Muscle layer of colon (tissue), 2 donors: ENCODE data around the gene C10orf95.

Source experiments
- H3K27ac ChIP-seq: one replicate; pipeline ENCODE4 v1.7.0; 2013; ENCODE audit warnings: low read depth, mild to moderate bottlenecking, low read length, moderate library complexity
- H3K27me3 ChIP-seq, 2 donors: one replicate each; pipeline ENCODE4 v1.7.0; 2013; ENCODE audit warnings: low read length in 2 of 2, mild to moderate bottlenecking in 2 of 2; ENCODE audit not compliant: insufficient read depth in 2 of 2, control insufficient read depth in 1 of 2
- H3K36me3 ChIP-seq: one replicate; pipeline ENCODE4 v1.7.0; 2013; ENCODE audit warnings: mild to moderate bottlenecking, low read length; ENCODE audit not compliant: insufficient read depth
- H3K4me1 ChIP-seq: one replicate; pipeline ENCODE4 v1.7.0; 2013; ENCODE audit warnings: mild to moderate bottlenecking, low read length; ENCODE audit not compliant: insufficient read depth
- H3K4me3 ChIP-seq, 2 donors: one replicate each; pipeline ENCODE4 v1.7.0; 2013; ENCODE audit warnings: low read length in 2 of 2, low read depth in 1 of 2, mild to moderate bottlenecking in 1 of 2, moderate library complexity in 1 of 2
- H3K9ac ChIP-seq: one replicate; pipeline ENCODE4 v1.7.0; 2013; ENCODE audit warnings: low read length
- H3K9me3 ChIP-seq: one replicate; pipeline ENCODE4 v1.7.0; 2013; ENCODE audit warnings: mild to moderate bottlenecking, low read length
- donor health status: abdominal sarcoma.
- donor health status: Adenocarcinoma of cecum.

The C10orf95 gene

DNA sequence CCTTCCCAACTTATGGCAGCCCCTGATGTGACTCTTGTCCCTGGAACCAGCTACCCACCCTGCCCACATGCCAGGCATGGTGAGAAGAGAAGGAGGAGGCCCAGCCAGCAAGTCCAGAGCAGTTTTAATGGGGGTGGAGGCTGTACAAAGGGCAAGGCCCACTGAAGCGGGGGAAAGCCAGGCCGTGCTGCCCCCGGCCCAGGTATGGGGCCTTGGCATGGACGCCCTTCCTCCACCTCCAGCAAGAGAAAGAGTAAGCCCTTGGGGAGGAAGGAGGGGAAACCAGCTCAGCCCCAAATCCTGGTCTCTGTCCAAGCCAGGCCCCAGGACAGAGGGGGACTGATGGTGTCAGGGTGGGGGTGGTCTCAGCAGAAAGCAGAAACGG lies 48.8 kb downstream of the C10orf95 start:
- peak overlapping the region; percentile 71 for H3K27ac ChIP-seq
- no peaks in the 10 kb centered on the region for H3K9me3 ChIP-seq
- no peaks in the 10 kb centered on the region for H3K27me3 ChIP-seq
- peaks cover 65% of the 10 kb centered on the region for H3K4me1 ChIP-seq
- peaks cover 60% of the 10 kb centered on the region for H3K36me3 ChIP-seq
- no peak overlapping the region for H3K4me3 ChIP-seq
- peak overlapping the region; percentile 26 for H3K9ac ChIP-seq

DNA sequence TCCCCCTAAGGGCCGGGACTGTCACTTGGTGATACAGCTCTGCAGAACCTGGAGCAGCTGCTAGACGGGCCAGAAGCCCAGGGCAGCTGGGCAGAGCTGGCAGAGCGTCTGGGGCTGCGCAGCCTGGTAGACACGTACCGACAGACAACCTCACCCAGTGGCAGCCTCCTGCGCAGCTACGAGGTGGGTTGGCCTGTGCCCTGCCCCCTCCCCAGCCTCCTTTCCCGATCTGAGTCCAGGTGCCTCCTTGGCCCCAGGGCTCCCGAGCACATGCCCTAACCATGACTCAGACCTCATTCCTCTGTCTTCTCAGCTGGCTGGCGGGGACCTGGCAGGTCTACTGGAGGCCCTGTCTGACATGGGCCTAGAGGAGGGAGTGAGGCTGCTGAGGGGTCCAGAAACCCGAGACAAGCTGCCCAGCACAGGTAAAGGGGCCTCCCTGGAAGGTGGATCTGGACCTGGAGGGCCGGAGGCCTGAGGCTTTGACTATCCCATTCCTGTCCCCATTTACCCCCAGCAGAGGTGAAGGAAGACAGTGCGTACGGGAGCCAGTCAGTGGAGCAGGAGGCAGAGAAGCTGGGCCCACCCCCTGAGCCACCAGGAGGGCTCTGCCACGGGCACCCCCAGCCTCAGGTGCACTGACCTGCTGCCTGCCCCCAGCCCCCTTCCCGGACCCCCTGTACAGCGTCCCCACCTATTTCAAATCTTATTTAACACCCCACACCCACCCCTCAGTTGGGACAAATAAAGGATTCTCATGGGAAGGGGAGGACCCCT lies 49.4 kb downstream of the C10orf95 start:
- Histone ChIP-seq H3K27ac (peak overlapping the region; percentile 71), H3K4me3 (no peak overlapping the region), H3K4me1 (peaks cover 67% of the 10 kb centered on the region), H3K36me3 (peaks cover 64% of the 10 kb centered on the region), H3K9ac (peak overlapping the region; percentile 26), H3K27me3 (no peaks in the 10 kb centered on the region), H3K9me3 (no peaks in the 10 kb centered on the region)

DNA sequence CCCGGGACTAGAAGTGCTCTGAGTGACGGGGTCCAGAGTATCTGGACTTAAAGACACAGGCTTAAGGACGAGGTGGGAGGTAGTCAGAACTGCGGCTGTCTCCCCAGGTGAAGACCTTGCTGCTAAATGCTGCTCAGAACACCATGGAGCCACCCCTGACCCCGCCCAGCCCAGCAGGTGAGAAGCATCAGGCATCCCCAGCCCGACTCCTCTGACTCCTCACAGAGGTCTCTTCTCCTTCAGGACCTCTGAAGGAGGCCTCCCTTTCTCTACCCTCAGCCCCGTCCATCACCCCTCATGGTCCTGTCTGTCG lies 50.0 kb downstream of the C10orf95 start:
- peaks cover 68% of the 10 kb centered on the region for H3K36me3 ChIP-seq

DNA sequence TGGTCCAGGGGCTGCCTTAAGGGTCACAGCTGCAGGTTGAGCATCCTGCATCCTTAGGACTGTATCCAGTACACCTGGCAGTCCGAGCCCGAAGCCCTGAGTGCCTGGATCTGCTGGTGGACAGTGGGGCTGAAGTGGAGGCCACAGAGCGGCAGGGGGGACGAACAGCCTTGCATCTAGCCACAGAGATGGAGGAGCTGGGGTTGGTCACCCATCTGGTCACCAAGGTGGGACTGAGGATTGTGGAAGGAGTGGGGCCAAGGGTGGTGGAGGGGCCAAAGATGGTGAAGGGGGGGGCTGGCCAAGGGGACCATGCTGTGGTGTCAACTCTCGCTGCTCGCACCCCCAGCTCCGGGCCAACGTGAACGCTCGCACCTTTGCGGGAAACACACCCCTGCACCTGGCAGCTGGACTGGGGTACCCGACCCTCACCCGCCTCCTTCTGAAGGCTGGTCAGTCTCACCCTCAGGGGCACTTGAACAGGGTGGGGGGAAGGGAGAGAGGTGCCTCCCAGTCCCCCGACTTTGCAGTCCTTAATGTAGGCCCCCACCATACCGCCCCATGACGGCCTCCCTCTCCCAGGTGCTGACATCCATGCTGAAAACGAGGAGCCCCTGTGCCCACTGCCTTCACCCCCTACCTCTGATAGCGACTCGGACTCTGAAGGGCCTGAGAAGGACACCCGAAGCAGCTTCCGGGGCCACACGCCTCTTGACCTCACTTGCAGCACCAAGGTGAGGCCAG lies 50.6 kb downstream of the C10orf95 start:
- Histone ChIP-seq H3K4me3 (no peak overlapping the region), H3K4me1 (peaks cover 68% of the 10 kb centered on the region), H3K9ac (no peak overlapping the region), H3K27ac (peak overlapping the region; percentile 71), H3K9me3 (no peaks in the 10 kb centered on the region), H3K36me3 (peaks cover 68% of the 10 kb centered on the region), H3K27me3 (no peaks in the 10 kb centered on the region)

More for the DNA sequence above, 50.0 kb downstream of the C10orf95 start:
- peak overlapping the region; percentile 71 for H3K27ac ChIP-seq
- peaks cover 71% of the 10 kb centered on the region for H3K4me1 ChIP-seq
- peak overlapping the region; percentile 26 for H3K9ac ChIP-seq
- no peak overlapping the region for H3K4me3 ChIP-seq
- no peaks in the 10 kb centered on the region for H3K27me3 ChIP-seq
- no peaks in the 10 kb centered on the region for H3K9me3 ChIP-seq

DNA sequence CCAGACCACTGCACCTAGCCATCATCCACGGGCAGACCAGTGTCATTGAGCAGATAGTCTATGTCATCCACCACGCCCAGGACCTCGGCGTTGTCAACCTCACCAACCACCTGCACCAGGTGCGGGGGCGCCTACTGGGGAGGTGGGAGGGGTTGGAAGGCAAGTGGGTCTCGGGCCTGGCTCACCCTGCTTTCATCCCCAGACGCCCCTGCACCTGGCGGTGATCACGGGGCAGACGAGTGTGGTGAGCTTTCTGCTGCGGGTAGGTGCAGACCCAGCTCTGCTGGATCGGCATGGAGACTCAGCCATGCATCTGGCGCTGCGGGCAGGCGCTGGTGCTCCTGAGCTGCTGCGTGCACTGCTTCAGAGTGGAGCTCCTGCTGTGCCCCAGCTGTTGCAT lies 51.3 kb downstream of the C10orf95 start:
- Histone ChIP-seq H3K9ac (peak overlapping the region; percentile 75), H3K4me1 (peaks cover 61% of the 10 kb centered on the region), H3K36me3 (peaks cover 68% of the 10 kb centered on the region), H3K4me3 (peak overlapping the region; percentile 42 to 65), H3K27ac (peak overlapping the region; percentile 71), H3K27me3 (no peaks in the 10 kb centered on the region), H3K9me3 (no peaks in the 10 kb centered on the region)
